ENCODE results near the gene CDH3. TPM values are rescaled to one million over a fixed set of nuclear protein-coding genes. Genes with fewer than 3 reads are reported as not detected.
A peak's percentile ranks its signal among the peaks of the same experiment; 100 is the strongest.

CDH3 gene
- total and polyA plus RNA-seq, 2 of the 13 experiments (the other 11 are each of a cell fraction or from before 2014, with no cell fraction given), result 0.11 TPM; not detected in 1

- TF ChIP-seq, protein P1, sequence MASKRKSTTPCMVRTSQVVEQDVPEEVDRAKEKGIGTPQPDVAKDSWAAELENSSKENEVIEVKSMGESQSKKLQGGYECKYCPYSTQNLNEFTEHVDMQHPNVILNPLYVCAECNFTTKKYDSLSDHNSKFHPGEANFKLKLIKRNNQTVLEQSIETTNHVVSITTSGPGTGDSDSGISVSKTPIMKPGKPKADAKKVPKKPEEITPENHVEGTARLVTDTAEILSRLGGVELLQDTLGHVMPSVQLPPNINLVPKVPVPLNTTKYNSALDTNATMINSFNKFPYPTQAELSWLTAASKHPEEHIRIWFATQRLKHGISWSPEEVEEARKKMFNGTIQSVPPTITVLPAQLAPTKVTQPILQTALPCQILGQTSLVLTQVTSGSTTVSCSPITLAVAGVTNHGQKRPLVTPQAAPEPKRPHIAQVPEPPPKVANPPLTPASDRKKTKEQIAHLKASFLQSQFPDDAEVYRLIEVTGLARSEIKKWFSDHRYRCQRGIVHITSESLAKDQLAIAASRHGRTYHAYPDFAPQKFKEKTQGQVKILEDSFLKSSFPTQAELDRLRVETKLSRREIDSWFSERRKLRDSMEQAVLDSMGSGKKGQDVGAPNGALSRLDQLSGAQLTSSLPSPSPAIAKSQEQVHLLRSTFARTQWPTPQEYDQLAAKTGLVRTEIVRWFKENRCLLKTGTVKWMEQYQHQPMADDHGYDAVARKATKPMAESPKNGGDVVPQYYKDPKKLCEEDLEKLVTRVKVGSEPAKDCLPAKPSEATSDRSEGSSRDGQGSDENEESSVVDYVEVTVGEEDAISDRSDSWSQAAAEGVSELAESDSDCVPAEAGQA (IDR thresholded peaks at IDR 0.05; ENCODE audit: low read depth), result no peak
- TF ChIP-seq, protein P1 (CRISPR knock-in tag; IDR thresholded peaks at IDR 0.05; ENCODE audit: borderline replicate concordance), result no peak
- TF ChIP-seq MBD4 (IDR thresholded peaks at IDR 0.05; ENCODE audit: borderline replicate concordance, low read length) (no peak), IKZF1 (IDR thresholded peaks at IDR 0.05) (no peak), MLXIP (CRISPR knock-in tag; IDR thresholded peaks at IDR 0.05; ENCODE audit: borderline replicate concordance) (no peak), NFIB (CRISPR knock-in tag; IDR thresholded peaks at IDR 0.05; ENCODE audit: borderline replicate concordance) (no peak), CEBPG (CRISPR knock-in tag; IDR thresholded peaks at IDR 0.05) (peak; percentile 52), PCBP2 (optimal IDR thresholded peaks at IDR 0.05; ENCODE audit: low read depth, low read length, poor library complexity, severe bottlenecking) (no peak), RCOR2 (CRISPR knock-in tag; IDR thresholded peaks at IDR 0.05) (0 out of 2 replicates have a peak, but pooled peaks have one; percentile 34), ZNF768 (CRISPR knock-in tag; IDR thresholded peaks at IDR 0.05) (peak; percentile 90), FOSL1 (CRISPR knock-in tag; IDR thresholded peaks at IDR 0.05; ENCODE audit: borderline replicate concordance) (no peak), NR2C2 (CRISPR knock-in tag; IDR thresholded peaks at IDR 0.05; ENCODE audit: borderline replicate concordance) (no peak), ZBTB42 (CRISPR knock-in tag; IDR thresholded peaks at IDR 0.05) (no peak), ZNF674 (CRISPR knock-in tag; IDR thresholded peaks at IDR 0.05; ENCODE audit: low read depth) (no peak), ZNF234 (CRISPR knock-in tag; conservative IDR thresholded peaks at IDR 0.05) (no peak), NFYC (CRISPR knock-in tag; IDR thresholded peaks at IDR 0.05) (no peak), SCMH1 (CRISPR knock-in tag; IDR thresholded peaks at IDR 0.05; ENCODE audit: borderline replicate concordance) (no peak)
- TF ChIP-seq, protein P2, sequence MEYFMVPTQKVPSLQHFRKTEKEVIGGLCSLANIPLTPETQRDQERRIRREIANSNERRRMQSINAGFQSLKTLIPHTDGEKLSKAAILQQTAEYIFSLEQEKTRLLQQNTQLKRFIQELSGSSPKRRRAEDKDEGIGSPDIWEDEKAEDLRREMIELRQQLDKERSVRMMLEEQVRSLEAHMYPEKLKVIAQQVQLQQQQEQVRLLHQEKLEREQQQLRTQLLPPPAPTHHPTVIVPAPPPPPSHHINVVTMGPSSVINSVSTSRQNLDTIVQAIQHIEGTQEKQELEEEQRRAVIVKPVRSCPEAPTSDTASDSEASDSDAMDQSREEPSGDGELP (IDR thresholded peaks at IDR 0.05; ENCODE audit: borderline replicate concordance, low read depth), result no peak
- TF ChIP-seq, protein P3, sequence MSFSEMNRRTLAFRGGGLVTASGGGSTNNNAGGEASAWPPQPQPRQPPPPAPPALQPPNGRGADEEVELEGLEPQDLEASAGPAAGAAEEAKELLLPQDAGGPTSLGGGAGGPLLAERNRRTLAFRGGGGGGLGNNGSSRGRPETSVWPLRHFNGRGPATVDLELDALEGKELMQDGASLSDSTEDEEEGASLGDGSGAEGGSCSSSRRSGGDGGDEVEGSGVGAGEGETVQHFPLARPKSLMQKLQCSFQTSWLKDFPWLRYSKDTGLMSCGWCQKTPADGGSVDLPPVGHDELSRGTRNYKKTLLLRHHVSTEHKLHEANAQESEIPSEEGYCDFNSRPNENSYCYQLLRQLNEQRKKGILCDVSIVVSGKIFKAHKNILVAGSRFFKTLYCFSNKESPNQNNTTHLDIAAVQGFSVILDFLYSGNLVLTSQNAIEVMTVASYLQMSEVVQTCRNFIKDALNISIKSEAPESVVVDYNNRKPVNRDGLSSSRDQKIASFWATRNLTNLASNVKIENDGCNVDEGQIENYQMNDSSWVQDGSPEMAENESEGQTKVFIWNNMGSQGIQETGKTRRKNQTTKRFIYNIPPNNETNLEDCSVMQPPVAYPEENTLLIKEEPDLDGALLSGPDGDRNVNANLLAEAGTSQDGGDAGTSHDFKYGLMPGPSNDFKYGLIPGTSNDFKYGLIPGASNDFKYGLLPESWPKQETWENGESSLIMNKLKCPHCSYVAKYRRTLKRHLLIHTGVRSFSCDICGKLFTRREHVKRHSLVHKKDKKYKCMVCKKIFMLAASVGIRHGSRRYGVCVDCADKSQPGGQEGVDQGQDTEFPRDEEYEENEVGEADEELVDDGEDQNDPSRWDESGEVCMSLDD (CRISPR knock-in tag; IDR thresholded peaks at IDR 0.05; ENCODE audit: borderline replicate concordance), result no peak
Observed at GRCh38 chr16:68733570-68733969, 88.5 kb downstream of the CDH3 start (continued).
